Neural cell (in vitro differentiated cells): ENCODE measurements around the gene LTN1. TPM values are rescaled to one million over a fixed set of nuclear protein-coding genes. Genes with fewer than 3 reads are reported as not detected.

Experiments
- H2AFZ ChIP-seq: fragments of 200-600, 300-800 bp; sonication (generic), shearing (Covaris generic); 2 replicates; pipeline ENCODE4 v1.6.0; 2014; ENCODE audit warnings: low read depth, mild to moderate bottlenecking, antibody characterized with exemption, low read length, moderate library complexity
- H3F3A ChIP-seq: fragments of 200-600 bp; shearing (Covaris generic); 2 replicates; pipeline ENCODE4 v1.6.1; 2016; ENCODE audit warnings: mild to moderate bottlenecking, moderate library complexity, mixed read lengths, antibody characterized with exemption, low read length; ENCODE audit not compliant: insufficient read depth, poor library complexity, severe bottlenecking
- H3K27ac ChIP-seq: fragments of 200-600, 300-800 bp; sonication (generic), shearing (Covaris generic); 2 replicates; pipeline ENCODE4 v1.5.1; 2014; ENCODE audit warnings: mild to moderate bottlenecking, low read length, moderate library complexity
- H3K27me3 ChIP-seq: fragments of 300-800, 200-600 bp; sonication (generic), shearing (Covaris generic); 2 replicates; pipeline ENCODE4 v1.6.0; 2014; ENCODE audit warnings: mild to moderate bottlenecking, low read depth, low read length, moderate library complexity; ENCODE audit not compliant: insufficient read depth
- H3K36me3 ChIP-seq: fragments of 300-800, 200-600 bp; sonication (generic), shearing (Covaris generic); 2 replicates; pipeline ENCODE4 v1.5.1; 2014; ENCODE audit warnings: mild to moderate bottlenecking, antibody characterized with exemption, low read length, moderate library complexity; ENCODE audit not compliant: insufficient read depth
- H3K4me2 ChIP-seq: fragments of 300-800, 200-600 bp; sonication (generic), shearing (Covaris generic); 2 replicates; pipeline ENCODE4 v1.6.0; 2014; ENCODE audit warnings: mild to moderate bottlenecking, low read length
- H3K4me3 ChIP-seq: fragments of 300-800, 200-600 bp; sonication (generic), shearing (Covaris generic); 2 replicates; pipeline ENCODE4 v1.5.1; 2014; ENCODE audit warnings: mild to moderate bottlenecking, low read length, moderate library complexity
- H3K79me2 ChIP-seq: fragments of 200-600 bp; shearing (Covaris generic); replicated peaks from 2 replicates; pipeline ENCODE4 v1.6.0; 2014; ENCODE audit warnings: mild to moderate bottlenecking, low read length, moderate library complexity; ENCODE audit not compliant: insufficient read depth
- H3K9ac ChIP-seq: fragments of 300-800, 200-600 bp; sonication (generic), shearing (Covaris generic); 2 replicates; pipeline ENCODE4 v1.6.1; 2016; ENCODE audit warnings: mild to moderate bottlenecking, low read length, mixed read lengths
- H3K9me2 ChIP-seq: fragments of 200-600 bp; shearing (Covaris generic); 2 replicates; pipeline ENCODE4 v1.6.1; 2016; ENCODE audit warnings: mild to moderate bottlenecking, low read length, mixed read lengths; ENCODE audit not compliant: insufficient read depth
- H3K9me3 ChIP-seq: fragments of 200-600, 300-800 bp; sonication (generic), shearing (Covaris generic); 2 replicates; pipeline ENCODE4 v1.6.1; 2016; ENCODE audit warnings: mild to moderate bottlenecking, mixed run types, low read length, moderate library complexity, mixed read lengths
- H4K20me1 ChIP-seq: fragments of 200-600 bp; shearing (Covaris generic); 2 replicates; pipeline ENCODE4 v1.6.1; 2016; ENCODE audit warnings: mild to moderate bottlenecking, mixed run types; ENCODE audit not compliant: insufficient read depth
- EP300 ChIP-seq: fragments of 450-650 bp; conservative IDR thresholded peaks from 2 replicates; pipeline ENCODE4 v1.6.1; 2014; ENCODE audit warnings: antibody characterized with exemption, mild to moderate bottlenecking, moderate library complexity; ENCODE audit not compliant: poor library complexity, severe bottlenecking
- EZH2 ChIP-seq: fragments of 200-600, 300-800 bp; shearing (Covaris generic), sonication (generic); IDR thresholded peaks from 2 replicates; pipeline ENCODE4 v1.6.1; 2014; ENCODE audit warnings: antibody characterized with exemption, low read length, borderline replicate concordance, mild to moderate bottlenecking; ENCODE audit not compliant: insufficient read depth, poor library complexity, severe bottlenecking
- MXI1 ChIP-seq: fragments of 450-650 bp; conservative IDR thresholded peaks from 2 replicates; pipeline ENCODE4 v1.6.1; 2014; ENCODE audit warnings: antibody characterized with exemption, mild to moderate bottlenecking; ENCODE audit not compliant: poor library complexity, severe bottlenecking
- POLR2AphosphoS5 ChIP-seq: IDR thresholded peaks from 2 replicates; pipeline ENCODE4 v1.6.1; 2012
- RAD21 ChIP-seq: fragments of 450-650 bp; conservative IDR thresholded peaks from 2 replicates; pipeline ENCODE4 v1.6.1; 2014; ENCODE audit warnings: antibody characterized with exemption, mild to moderate bottlenecking, moderate library complexity
- SMC3 ChIP-seq: fragments of 450-650 bp; conservative IDR thresholded peaks from 2 replicates; pipeline ENCODE4 v1.6.1; 2014; ENCODE audit warnings: antibody characterized with exemption, mild to moderate bottlenecking, moderate library complexity; ENCODE audit not compliant: poor library complexity
- TAF1 ChIP-seq: IDR thresholded peaks from 2 replicates; pipeline ENCODE4 v1.6.1; 2012; ENCODE audit warnings: low read depth
- polyA plus RNA-seq: library from polyadenylated mRNA; depleted of rRNA; stranded (reverse); fragments of >200 nt; gene quantifications from 2 replicates; pipeline ENCODE4 v1.2.3, GENCODE V29; 2014
- TF ChIP-seq, protein P1 (sequence below): IDR thresholded peaks from 2 replicates; pipeline ENCODE4 v1.6.1; 2012; ENCODE audit warnings: borderline replicate concordance
- TF ChIP-seq, protein P2 (sequence below): fragments of 450-650 bp; IDR thresholded peaks from 2 replicates; pipeline ENCODE4 v1.5.1; 2014; ENCODE audit warnings: antibody characterized with exemption, mild to moderate bottlenecking, moderate library complexity; ENCODE audit not compliant: poor library complexity, severe bottlenecking

LTN1 gene
- polyA plus RNA-seq, 1 donor from 2014 or later = 62.1 TPM

- H3K27ac ChIP-seq = no peak overlapping the region
- H3K4me2 ChIP-seq = no peak overlapping the region
- H3K27me3 ChIP-seq = no peaks in the 10 kb centered on the region
- no peaks in the 10 kb centered on the region for H3F3A ChIP-seq
- no peaks in the 10 kb centered on the region for H3K9me3 ChIP-seq
- no peaks in the 10 kb centered on the region for H3K9me2 ChIP-seq
- no peak overlapping the region for H2AFZ ChIP-seq
- H3K36me3 ChIP-seq = no peaks in the 10 kb centered on the region
- no peak overlapping the region for H3K9ac ChIP-seq
- H3K79me2 ChIP-seq = no peaks in the 10 kb centered on the region
- no peak overlapping the region for H3K4me3 ChIP-seq
- TF ChIP-seq, protein P1, sequence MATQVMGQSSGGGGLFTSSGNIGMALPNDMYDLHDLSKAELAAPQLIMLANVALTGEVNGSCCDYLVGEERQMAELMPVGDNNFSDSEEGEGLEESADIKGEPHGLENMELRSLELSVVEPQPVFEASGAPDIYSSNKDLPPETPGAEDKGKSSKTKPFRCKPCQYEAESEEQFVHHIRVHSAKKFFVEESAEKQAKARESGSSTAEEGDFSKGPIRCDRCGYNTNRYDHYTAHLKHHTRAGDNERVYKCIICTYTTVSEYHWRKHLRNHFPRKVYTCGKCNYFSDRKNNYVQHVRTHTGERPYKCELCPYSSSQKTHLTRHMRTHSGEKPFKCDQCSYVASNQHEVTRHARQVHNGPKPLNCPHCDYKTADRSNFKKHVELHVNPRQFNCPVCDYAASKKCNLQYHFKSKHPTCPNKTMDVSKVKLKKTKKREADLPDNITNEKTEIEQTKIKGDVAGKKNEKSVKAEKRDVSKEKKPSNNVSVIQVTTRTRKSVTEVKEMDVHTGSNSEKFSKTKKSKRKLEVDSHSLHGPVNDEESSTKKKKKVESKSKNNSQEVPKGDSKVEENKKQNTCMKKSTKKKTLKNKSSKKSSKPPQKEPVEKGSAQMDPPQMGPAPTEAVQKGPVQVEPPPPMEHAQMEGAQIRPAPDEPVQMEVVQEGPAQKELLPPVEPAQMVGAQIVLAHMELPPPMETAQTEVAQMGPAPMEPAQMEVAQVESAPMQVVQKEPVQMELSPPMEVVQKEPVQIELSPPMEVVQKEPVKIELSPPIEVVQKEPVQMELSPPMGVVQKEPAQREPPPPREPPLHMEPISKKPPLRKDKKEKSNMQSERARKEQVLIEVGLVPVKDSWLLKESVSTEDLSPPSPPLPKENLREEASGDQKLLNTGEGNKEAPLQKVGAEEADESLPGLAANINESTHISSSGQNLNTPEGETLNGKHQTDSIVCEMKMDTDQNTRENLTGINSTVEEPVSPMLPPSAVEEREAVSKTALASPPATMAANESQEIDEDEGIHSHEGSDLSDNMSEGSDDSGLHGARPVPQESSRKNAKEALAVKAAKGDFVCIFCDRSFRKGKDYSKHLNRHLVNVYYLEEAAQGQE = no peak
- TF ChIP-seq EP300 = no peak
- no peak for TF ChIP-seq TAF1
- no peak for TF ChIP-seq EZH2
- no peak for TF ChIP-seq MXI1
- TF ChIP-seq POLR2AphosphoS5 = no peak
- TF ChIP-seq SMC3 = no peak
- TF ChIP-seq, protein P2, sequence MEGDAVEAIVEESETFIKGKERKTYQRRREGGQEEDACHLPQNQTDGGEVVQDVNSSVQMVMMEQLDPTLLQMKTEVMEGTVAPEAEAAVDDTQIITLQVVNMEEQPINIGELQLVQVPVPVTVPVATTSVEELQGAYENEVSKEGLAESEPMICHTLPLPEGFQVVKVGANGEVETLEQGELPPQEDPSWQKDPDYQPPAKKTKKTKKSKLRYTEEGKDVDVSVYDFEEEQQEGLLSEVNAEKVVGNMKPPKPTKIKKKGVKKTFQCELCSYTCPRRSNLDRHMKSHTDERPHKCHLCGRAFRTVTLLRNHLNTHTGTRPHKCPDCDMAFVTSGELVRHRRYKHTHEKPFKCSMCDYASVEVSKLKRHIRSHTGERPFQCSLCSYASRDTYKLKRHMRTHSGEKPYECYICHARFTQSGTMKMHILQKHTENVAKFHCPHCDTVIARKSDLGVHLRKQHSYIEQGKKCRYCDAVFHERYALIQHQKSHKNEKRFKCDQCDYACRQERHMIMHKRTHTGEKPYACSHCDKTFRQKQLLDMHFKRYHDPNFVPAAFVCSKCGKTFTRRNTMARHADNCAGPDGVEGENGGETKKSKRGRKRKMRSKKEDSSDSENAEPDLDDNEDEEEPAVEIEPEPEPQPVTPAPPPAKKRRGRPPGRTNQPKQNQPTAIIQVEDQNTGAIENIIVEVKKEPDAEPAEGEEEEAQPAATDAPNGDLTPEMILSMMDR = no peak
- TF ChIP-seq RAD21 = no peak
- no peaks in the 10 kb centered on the region for H4K20me1 ChIP-seq
Observed at GRCh38 chr21:28893687-28894086, 99.0 kb downstream of the LTN1 start.

GRCh38 chr21:28892199-28893111, 100.2 kb downstream of the LTN1 start:
- no peak overlapping the region for H3K27ac ChIP-seq
- H3F3A ChIP-seq = no peaks in the 10 kb centered on the region
- H3K4me3 ChIP-seq = no peak overlapping the region
- H3K27me3 ChIP-seq = no peaks in the 10 kb centered on the region
- no peaks in the 10 kb centered on the region for H3K9me2 ChIP-seq
- no peaks in the 10 kb centered on the region for H3K79me2 ChIP-seq
- H2AFZ ChIP-seq = no peak overlapping the region
- no peak overlapping the region for H3K9ac ChIP-seq
- H3K9me3 ChIP-seq = no peaks in the 10 kb centered on the region
- no peak for TF ChIP-seq EP300
- no peak for TF ChIP-seq POLR2AphosphoS5
- TF ChIP-seq RAD21 = no peak
- TF ChIP-seq SMC3 = no peak
- TF ChIP-seq, protein P2 = no peak
- no peak for TF ChIP-seq EZH2
- TF ChIP-seq, protein P1 = no peak
- no peak for TF ChIP-seq MXI1
- TF ChIP-seq TAF1 = no peak
- H4K20me1 ChIP-seq = no peaks in the 10 kb centered on the region
- H3K36me3 ChIP-seq = no peaks in the 10 kb centered on the region
- H3K4me2 ChIP-seq = no peak overlapping the region
